Hepatocyte (in vitro differentiated cells): ENCODE measurements around the gene G0S2.

ENCODE experiments used
- CTCF ChIP-seq: fragments of 200-600 bp; sonication (generic); IDR thresholded peaks from 2 replicates; pipeline ENCODE4 v1.5.1; 2016; ENCODE audit warnings: antibody characterized with exemption, mild to moderate bottlenecking; ENCODE audit not compliant: poor library complexity
- EZH2 ChIP-seq: fragments of 200-600 bp; sonication (generic); IDR thresholded peaks from 2 replicates; pipeline ENCODE4 v1.6.1; 2016; ENCODE audit warnings: antibody characterized with exemption, mild to moderate bottlenecking, borderline replicate concordance
- EZH2phosphoT487 ChIP-seq: fragments of 200-600 bp; sonication (generic); IDR thresholded peaks from one replicate; pipeline ENCODE4 v1.6.1; 2018; ENCODE audit warnings: antibody characterized with exemption, mild to moderate bottlenecking, low read depth, moderate library complexity; ENCODE audit not compliant: unreplicated experiment, severe bottlenecking

GRCh38 chr1:209710847-209711246 is 35.6 kb downstream of the G0S2 start:
- TF ChIP-seq EZH2phosphoT487 (no peak), EZH2 (no peak), CTCF (no peak)
